ENCODE measurements around the gene SVIL.

GRCh38 chr10:29675984-29676383, 41.2 kb upstream of the SVIL start:
- TF ChIP-seq CTCF (IDR thresholded peaks at IDR 0.05; ENCODE audit: poor library complexity, severe bottlenecking) (no peak), RAD21 (conservative IDR thresholded peaks at IDR 0.05) (no peak), MXI1 (conservative IDR thresholded peaks at IDR 0.05; ENCODE audit: poor library complexity, severe bottlenecking) (no peak), POLR2AphosphoS5 (IDR thresholded peaks at IDR 0.05) (no peak), EP300 (conservative IDR thresholded peaks at IDR 0.05; ENCODE audit: poor library complexity, severe bottlenecking) (no peak), SMC3 (conservative IDR thresholded peaks at IDR 0.05; ENCODE audit: poor library complexity) (no peak), TAF1 (IDR thresholded peaks at IDR 0.05; ENCODE audit: low read depth) (no peak)
